B cell (primary cell): ENCODE data around the gene ACSL1. TPM values are rescaled to one million over a fixed set of nuclear protein-coding genes. Genes with fewer than 3 reads are reported as not detected.

Source experiments
- ATAC-seq: fragments of 200-7000 bp; cut with Tn5 transposase; one replicate; pipeline ENCODE4 v1.10.0; 2021; ENCODE audit warnings: low read depth, mild to moderate bottlenecking, moderate number of reproducible peaks, moderate library complexity
- CTCF ChIA-PET: fragments of 350-600 bp; sonication (Branson Sonifier 250); formaldehyde crosslinking; loops from one replicate; lab custom pipeline; 2021; ENCODE audit warnings: antibody characterized with exemption, inconsistent platforms; lab: Charles Lee
- POLR2A ChIA-PET: fragments of 350-600 bp; sonication (Branson Sonifier 250); formaldehyde crosslinking; loops from one replicate; lab custom pipeline; 2021; ENCODE audit warnings: antibody characterized with exemption; lab: Charles Lee
- DNase-seq: peaks from one replicate; pipeline ENCODE4 v3.0.0; 2013
- H2AFZ ChIP-seq: 2 replicates; pipeline ENCODE4 v1.6.1; 2012; ENCODE audit warnings: mild to moderate bottlenecking, low read depth, low read length; ENCODE audit not compliant: insufficient read depth, poor library complexity, severe bottlenecking
- H3K27ac ChIP-seq, 2 donors: 1 replicate in 1 of 2; 2 replicates in 1 of 2; pipeline ENCODE4 v1.5.1; 2012 to 2013; ENCODE audit warnings: low read length in 2 of 2, mild to moderate bottlenecking in 2 of 2, moderate library complexity in 1 of 2
- H3K27me3 ChIP-seq, 4 experiments: fragments of 200-600 bp in 1 of 4; sonication (generic) in 1 of 4; replicated peaks in 1 of 4; 1 replicate in 2 of 4; 2 replicates in 2 of 4; pipeline versions ENCODE4 v1.6.1 to v1.7.0; 2013 to 2016; ENCODE audit warnings: low read length in 3 of 4, mild to moderate bottlenecking in 2 of 4, mixed read lengths in 1 of 4, moderate library complexity in 1 of 4; ENCODE audit not compliant: insufficient read depth in 4 of 4, control insufficient read depth in 3 of 4; ENCODE audit errors: control extremely low read depth in 1 of 4
- H3K36me3 ChIP-seq, 2 experiments: replicated peaks in 1 of 2; 1 replicate in 1 of 2; 2 replicates in 1 of 2; pipeline versions ENCODE4 v1.6.1 to v1.7.1; 2013; ENCODE audit warnings: low read length in 1 of 2; ENCODE audit not compliant: insufficient read depth in 2 of 2, control insufficient read depth in 1 of 2; ENCODE audit errors: control extremely low read depth in 1 of 2, extremely low read depth in 1 of 2
- H3K4me1 ChIP-seq, 2 donors: fragments of 200-600 bp in 1 of 2; sonication (generic) in 1 of 2; 1 replicate in 1 of 2; 2 replicates in 1 of 2; pipeline versions ENCODE4 v1.5.1 to v1.6.1; 2013 to 2017; ENCODE audit warnings: low read length in 2 of 2; ENCODE audit not compliant: control insufficient read depth in 2 of 2, insufficient read depth in 2 of 2
- H3K4me2 ChIP-seq: replicated peaks from 2 replicates; pipeline ENCODE3; 2012; ENCODE audit warnings: mild to moderate bottlenecking, low read depth, low read length; ENCODE audit not compliant: poor library complexity, severe bottlenecking
- H3K4me3 ChIP-seq, 5 experiments: fragments of 200-600 bp in 1 of 5; sonication (generic) in 1 of 5; 1 replicate in 3 of 5; 2 replicates in 2 of 5; pipeline versions ENCODE4 v1.5.1 to v1.7.0; 2011 to 2016; ENCODE audit warnings: low read length in 4 of 5, mild to moderate bottlenecking in 4 of 5, low read depth in 2 of 5, control low read depth in 1 of 5, moderate library complexity in 1 of 5; ENCODE audit not compliant: insufficient read depth in 1 of 5; ENCODE audit errors: control extremely low read depth in 1 of 5, extremely low read depth in 1 of 5
- H3K79me2 ChIP-seq: fragments of 200-600 bp; sonication (generic); one replicate; pipeline ENCODE4 v1.6.0; 2016; ENCODE audit warnings: low read length; ENCODE audit not compliant: control insufficient read depth, insufficient read depth
- H3K9ac ChIP-seq: fragments of 200-600 bp; sonication (generic); 2 replicates; pipeline ENCODE4 v1.6.1; 2017; ENCODE audit warnings: mild to moderate bottlenecking, low read length, moderate library complexity
- H3K9me3 ChIP-seq, 3 donors: one replicate each; pipeline versions ENCODE4 v1.6.1 to v1.7.1; 2013; ENCODE audit warnings: low read length in 2 of 3; ENCODE audit not compliant: control insufficient read depth in 2 of 3, insufficient read depth in 1 of 3; ENCODE audit errors: control extremely low read depth in 1 of 3
- H4K20me1 ChIP-seq: 2 replicates; pipeline ENCODE4 v1.6.0; 2012; ENCODE audit warnings: mild to moderate bottlenecking, low read length; ENCODE audit not compliant: insufficient read depth, control insufficient read depth, poor library complexity, severe bottlenecking
- H3K27ac Mint-ChIP-seq: one replicate; pipeline ENCODE4 v1.8.0; 2021; ENCODE audit warnings: mixed read lengths
- H3K27me3 Mint-ChIP-seq: one replicate; pipeline ENCODE4 v1.8.0; 2021; ENCODE audit warnings: mixed read lengths
- H3K4me1 Mint-ChIP-seq: one replicate; pipeline ENCODE4 v1.8.0; 2021; ENCODE audit warnings: mixed read lengths
- H3K4me3 Mint-ChIP-seq: one replicate; pipeline ENCODE4 v1.8.0; 2021; ENCODE audit warnings: mixed read lengths
- H3K9me3 Mint-ChIP-seq: one replicate; pipeline ENCODE4 v1.8.0; 2022; ENCODE audit warnings: mixed read lengths; ENCODE audit not compliant: insufficient read depth
- CTCF ChIP-seq: fragments of 200-600 bp; IDR thresholded peaks from one replicate; pipeline ENCODE4 v1.8.0; 2022; ENCODE audit warnings: antibody characterized with exemption, mild to moderate bottlenecking
- EZH2 ChIP-seq: IDR thresholded peaks from 2 replicates; pipeline ENCODE4 v1.6.1; 2012; ENCODE audit warnings: borderline replicate concordance, low read depth, mild to moderate bottlenecking, moderate library complexity, low read length; ENCODE audit not compliant: insufficient read depth, poor library complexity, severe bottlenecking
- WGBS: methylation state at CpG from one replicate; pipeline ENCODE4 v1.1.5; 2013; ENCODE audit warnings: missing lambda C conversion rate; ENCODE audit not compliant: insufficient coverage; 5-methylcytosine and 5-hydroxymethylcytosine counted together
- intact Hi-C: fragments of 100-400 bp; cut with micrococcal nuclease; formaldehyde crosslinking; loops from one replicate; pipeline ENCODE4 v1.10.0; 2022
- polyA plus RNA-seq: library from polyadenylated mRNA; depleted of rRNA; stranded (reverse); fragments of >200 nt; gene quantifications from 2 replicates; pipeline ENCODE4 v1.2.3, GENCODE V29; 2012
- total RNA-seq, 2 donors: library from RNA; stranded (reverse); fragments of 120-200 nt in 1 of 2; gene quantifications; 1 replicate in 1 of 2; 2 replicates in 1 of 2; pipeline versions ENCODE4 v1.2.3 to v1.2.4, GENCODE V29; 2013 to 2022

The ACSL1 gene
- total and polyA plus RNA-seq, 2 donors (not counting 1 experiment from before 2014, with no cell fraction given): 6.6 to 31.8 TPM

- CTCF ChIA-PET: interaction anchor here (0.8 to 1.2 kb wide), 3 partner anchors 168 to 488 kb away, joined by 3 read pairs; no protein-coding TSS in a partner anchor
- H3K27ac Mint-ChIP-seq: no peak overlapping the region
- Histone ChIP-seq H3K4me3 (no peak overlapping the region), H3K36me3 (peaks cover 0 to 14% of the 10 kb centered on the region in 2 experiments), H3K9me3 (no peaks in the 10 kb centered on the region), H3K4me2 (no peak overlapping the region), H3K4me1 (no peaks in the 10 kb centered on the region), H2AFZ (no peak overlapping the region), H3K79me2 (no peaks in the 10 kb centered on the region), H3K27ac (no peak overlapping the region), H3K27me3 (no peaks in the 10 kb centered on the region), H3K9ac (no peak overlapping the region), H4K20me1 (no peaks in the 10 kb centered on the region)
- no peaks in the 10 kb centered on the region for H3K9me3 Mint-ChIP-seq
- POLR2A ChIA-PET: no interaction called here
- DNase-seq: no peak
- no peak for ATAC-seq
- no peak overlapping the region for H3K4me3 Mint-ChIP-seq
- no peaks in the 10 kb centered on the region for H3K27me3 Mint-ChIP-seq
- 96% methylated on average over 4 of the region's 9 CpGs for WGBS
- TF ChIP-seq CTCF (no peak), EZH2 (no peak)
- intact Hi-C loops: no loop called here
- H3K4me1 Mint-ChIP-seq: no peaks in the 10 kb centered on the region
Observed at GRCh38 chr4:184752496-184753275, 73.1 kb downstream of the ACSL1 start.

DNA sequence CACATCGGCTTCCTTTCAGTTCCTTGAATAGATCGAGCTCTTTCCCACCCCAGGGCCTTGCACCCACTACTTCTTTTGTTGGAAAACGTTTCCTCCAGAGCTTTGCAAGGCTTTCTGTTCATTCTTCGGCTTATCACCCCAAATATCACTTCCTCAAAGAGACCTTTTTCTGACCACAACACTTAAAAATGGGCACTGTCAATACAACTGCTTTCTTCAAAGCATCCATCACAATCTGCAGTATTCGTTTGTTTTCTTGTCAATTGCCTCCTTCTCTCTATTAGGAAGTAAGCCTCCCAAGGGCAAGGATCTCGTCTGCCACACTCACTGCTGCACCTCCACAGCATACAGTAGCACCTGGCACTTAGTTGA lies 74.2 kb downstream of the ACSL1 start:
- Mint-ChIP-seq H3K27ac (no peak overlapping the region), H3K9me3 (no peaks in the 10 kb centered on the region), H3K4me1 (peaks cover 1% of the 10 kb centered on the region), H3K4me3 (no peak overlapping the region), H3K27me3 (no peaks in the 10 kb centered on the region)
- H3K27ac ChIP-seq: no peak overlapping the region
- H4K20me1 ChIP-seq: no peaks in the 10 kb centered on the region
- ChIA-PET CTCF (interaction anchor here (1.2 kb wide), 1 partner anchor 233 kb away, joined by 3 read pairs; no protein-coding TSS in a partner anchor), POLR2A (no interaction called here)
- peaks cover under 1 to 1% of the 10 kb centered on the region in 2 donors for H3K4me1 ChIP-seq
- ATAC-seq (no peak), DNase-seq (no peak)
- H3K36me3 ChIP-seq: peaks cover 0 to 4% of the 10 kb centered on the region in 2 experiments
- no peak overlapping the region for H2AFZ ChIP-seq
- H3K4me2 ChIP-seq: no peak overlapping the region
- intact Hi-C loops: no loop called here
- WGBS: 39% methylated on average over 6 of the region's 6 CpGs
- H3K27me3 ChIP-seq: no peaks in the 10 kb centered on the region
- no peak overlapping the region for H3K4me3 ChIP-seq
- H3K9ac ChIP-seq: no peak overlapping the region
- TF ChIP-seq CTCF (no peak), EZH2 (no peak)
- H3K79me2 ChIP-seq: no peaks in the 10 kb centered on the region
- no peaks in the 10 kb centered on the region for H3K9me3 ChIP-seq
